GM21515 (cell line): ENCODE results near the gene DDX3X.
"Not testable (repeated sequence)": the region's sequence is repeated elsewhere in the genome, so short reads cannot be mapped to it uniquely, and the experiment has no call there.

Source experiments
- ATAC-seq: cut with Tn5 transposase; IDR thresholded peaks from one replicate; pipeline ENCODE4 v1.9.1; 2021; ENCODE audit not compliant: unreplicated experiment

DDX3X gene

DNA sequence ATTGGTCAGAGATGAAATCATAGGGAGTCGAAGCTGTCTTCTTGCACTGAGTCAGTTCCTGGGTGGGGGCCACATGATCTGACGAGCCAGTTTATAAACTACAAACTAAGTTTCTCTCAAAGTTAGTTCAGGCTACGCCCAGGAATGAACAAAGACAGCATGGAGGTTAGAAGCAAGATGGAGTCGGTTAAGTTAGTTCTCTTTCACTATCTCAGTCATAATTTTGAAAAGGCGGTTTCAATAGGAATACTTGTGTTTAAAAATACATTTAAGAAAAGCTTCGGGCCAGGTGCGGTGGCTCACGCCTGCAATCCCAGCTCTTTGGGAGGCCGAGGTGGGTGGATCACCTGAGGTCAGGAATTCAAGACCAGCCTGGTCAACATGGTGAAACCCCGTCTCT, 77.3 kb downstream of the DDX3X start:
- not testable (repeated sequence) for ATAC-seq

DNA sequence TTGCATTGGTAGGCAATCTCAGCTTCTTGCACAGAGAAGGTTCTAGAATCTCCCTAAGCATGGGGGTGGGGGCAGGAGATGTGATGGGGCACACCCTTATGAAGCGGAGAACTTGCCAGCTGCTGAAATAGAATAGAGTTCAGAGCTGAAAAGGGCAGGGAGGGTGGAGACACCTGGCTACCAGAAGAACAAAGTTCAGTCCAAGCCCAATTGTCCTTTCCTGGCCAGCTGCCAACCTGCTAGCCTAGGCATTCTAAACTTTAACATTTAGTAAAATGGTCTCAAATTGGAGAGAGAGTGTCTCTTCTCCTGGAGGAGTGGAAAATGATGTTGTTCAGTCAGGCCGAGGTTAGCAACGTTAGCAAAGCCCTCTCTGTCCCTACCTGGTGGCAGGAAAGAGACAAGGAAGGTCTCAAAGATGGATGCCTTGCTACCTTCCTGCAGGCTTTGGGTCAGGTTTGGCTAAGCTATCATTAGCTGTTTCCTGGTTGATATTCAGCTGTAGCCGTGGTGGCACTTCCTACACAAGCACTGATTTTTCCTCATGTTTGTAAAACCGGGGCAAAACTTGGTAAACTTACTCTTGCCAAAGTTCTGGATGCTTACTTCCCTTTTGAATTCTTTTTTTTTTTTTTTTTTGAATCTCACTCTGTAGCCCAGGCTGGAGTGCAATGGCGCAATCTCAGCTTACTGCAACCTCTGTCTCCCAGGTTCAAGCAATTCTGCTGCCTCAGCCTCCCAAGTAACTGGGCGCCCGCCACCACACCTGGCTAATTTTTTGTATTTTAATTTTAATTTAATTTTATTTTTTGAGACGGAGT, 78.5 kb downstream of the DDX3X start:
- no peak for ATAC-seq
